ENCODE measurements around the gene TBL1XR1.
A peak's percentile ranks its signal among the peaks of the same experiment; 100 is the strongest.

Gene TBL1XR1

DNA sequence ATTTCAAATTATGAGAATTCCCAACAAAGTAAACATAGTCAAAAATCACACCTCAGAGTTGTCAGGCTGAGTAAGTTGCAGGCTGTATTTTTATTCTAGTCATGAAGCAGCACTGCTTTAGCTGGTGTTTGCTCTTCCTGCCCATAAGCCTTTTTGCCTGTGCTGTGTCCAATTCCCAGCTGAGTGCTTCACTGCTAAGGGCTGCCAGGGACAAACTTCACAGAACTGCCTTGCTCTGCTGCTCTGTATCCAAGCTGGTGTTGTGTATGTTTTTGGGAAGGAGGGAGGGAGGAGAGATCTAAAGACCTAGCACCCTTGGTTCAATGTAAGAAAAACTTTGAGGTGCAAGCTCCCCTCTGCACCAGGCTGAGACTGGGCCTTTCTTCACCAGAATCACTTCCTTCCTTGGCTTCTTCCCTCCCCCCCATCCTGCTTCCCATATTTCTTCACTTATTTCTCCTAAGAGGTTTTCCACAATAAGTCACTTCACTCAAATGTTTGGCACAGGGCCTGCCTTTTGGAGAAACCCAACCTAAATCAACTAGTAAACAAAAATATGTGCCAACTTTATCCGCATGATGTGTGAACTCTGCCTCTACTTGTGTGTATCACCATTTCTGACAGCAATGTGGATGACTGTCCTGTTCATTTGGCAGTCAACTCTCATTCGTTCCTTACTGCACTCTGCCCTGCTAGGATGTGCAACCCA lies 156.1 kb downstream of the TBL1XR1 start:
- H3K79me1 ChIP-seq (replicated peaks; ENCODE audit: low read length, poor library complexity, severe bottlenecking): peaks cover 18% of the 10 kb centered on the region
- no peaks in the 10 kb centered on the region for H3K9me3 ChIP-seq (ENCODE audit: control insufficient read depth, low read length)
- 93% methylated on average over 2 of the region's 2 CpGs for WGBS
- H3K4me3 ChIP-seq (ENCODE audit: insufficient read depth in 1 of 2, low read depth in 1 of 2, low read length in 2 of 2): peak overlapping the region in 1 of 2 experiments; percentile 22
- H3K36me3 ChIP-seq (ENCODE audit: control insufficient read depth in 1 of 2, insufficient read depth in 2 of 2, low read depth in 1 of 2, low read length in 2 of 2): peaks cover 8 to 72% of the 10 kb centered on the region in 2 experiments
- no peak overlapping the region for H2BK120ac ChIP-seq (ENCODE audit: low read depth, low read length)
- no peak overlapping the region for H3K14ac ChIP-seq (ENCODE audit: low read length in 2 of 2)
- DNase-seq: peak; percentile 57
- no peak overlapping the region for H4K91ac ChIP-seq (ENCODE audit: low read length)
- H3K27me3 ChIP-seq (ENCODE audit: control insufficient read depth in 1 of 2, insufficient read depth in 1 of 2, low read length in 2 of 2): no peaks in the 10 kb centered on the region
- H3K4me1 ChIP-seq (ENCODE audit: control insufficient read depth, insufficient read depth, low read depth, low read length): peaks cover 3% of the 10 kb centered on the region
- H2BK5ac ChIP-seq (ENCODE audit: low read depth, low read length, poor library complexity, severe bottlenecking): no peak overlapping the region
- H3K9ac ChIP-seq (ENCODE audit: low read length): peak overlapping the region; percentile 70
- no peak overlapping the region for H2BK12ac ChIP-seq (ENCODE audit: low read length in 2 of 2)
- H3K4ac ChIP-seq (ENCODE audit: low read depth in 1 of 2, low read length in 2 of 2): no peak overlapping the region
- no peak overlapping the region for H2AFZ ChIP-seq (ENCODE audit: low read depth, low read length)
- no peak overlapping the region for H3K23ac ChIP-seq (ENCODE audit: low read length in 2 of 2)
- H2BK15ac ChIP-seq (ENCODE audit: low read depth, poor library complexity, severe bottlenecking): no peak overlapping the region
- H3K4me2 ChIP-seq (ENCODE audit: low read length, poor library complexity, severe bottlenecking): no peak overlapping the region
- peak overlapping the region in 1 of 2 experiments; percentile 14 for H3K18ac ChIP-seq (ENCODE audit: low read depth in 1 of 2, low read length in 2 of 2)
- H4K8ac ChIP-seq (ENCODE audit: low read length): no peak overlapping the region
- H3K27ac ChIP-seq (ENCODE audit: low read length, poor library complexity, severe bottlenecking): no peak overlapping the region
- no peak overlapping the region for H2AK5ac ChIP-seq (ENCODE audit: low read length, severe bottlenecking)

GRCh38 chr3:177039490-177040274 lies 157.6 kb downstream of the TBL1XR1 start:
- H3K14ac ChIP-seq (ENCODE audit: low read length in 2 of 2): no peak overlapping the region
- no peak overlapping the region for H2BK12ac ChIP-seq (ENCODE audit: low read length in 2 of 2)
- H3K27ac ChIP-seq (ENCODE audit: low read length, poor library complexity, severe bottlenecking): no peak overlapping the region
- H3K9me3 ChIP-seq (ENCODE audit: control insufficient read depth, low read length): no peaks in the 10 kb centered on the region
- H3K9ac ChIP-seq (ENCODE audit: low read length): no peak overlapping the region
- H3K4ac ChIP-seq (ENCODE audit: low read depth in 1 of 2, low read length in 2 of 2): no peak overlapping the region
- H4K8ac ChIP-seq (ENCODE audit: low read length): no peak overlapping the region
- no peak overlapping the region for H3K18ac ChIP-seq (ENCODE audit: low read depth in 1 of 2, low read length in 2 of 2)
- no peak for DNase-seq
- 99% methylated on average over 2 of the region's 4 CpGs for WGBS
- no peak overlapping the region for H3K4me3 ChIP-seq (ENCODE audit: insufficient read depth in 1 of 2, low read depth in 1 of 2, low read length in 2 of 2)
- H4K91ac ChIP-seq (ENCODE audit: low read length): no peak overlapping the region
- no peak overlapping the region for H2BK120ac ChIP-seq (ENCODE audit: low read depth, low read length)
- no peak overlapping the region for H3K23ac ChIP-seq (ENCODE audit: low read length in 2 of 2)
- no peak overlapping the region for H2AFZ ChIP-seq (ENCODE audit: low read depth, low read length)
- H3K27me3 ChIP-seq (ENCODE audit: control insufficient read depth in 1 of 2, insufficient read depth in 1 of 2, low read length in 2 of 2): no peaks in the 10 kb centered on the region
- no peak overlapping the region for H2BK5ac ChIP-seq (ENCODE audit: low read depth, low read length, poor library complexity, severe bottlenecking)
- H2BK15ac ChIP-seq (ENCODE audit: low read depth, poor library complexity, severe bottlenecking): no peak overlapping the region
- peaks cover 3% of the 10 kb centered on the region for H3K4me1 ChIP-seq (ENCODE audit: control insufficient read depth, insufficient read depth, low read depth, low read length)
- no peak overlapping the region for H2AK5ac ChIP-seq (ENCODE audit: low read length, severe bottlenecking)
- H3K79me1 ChIP-seq (replicated peaks; ENCODE audit: low read length, poor library complexity, severe bottlenecking): peaks cover 21% of the 10 kb centered on the region
- peaks cover 14 to 69% of the 10 kb centered on the region in 2 experiments for H3K36me3 ChIP-seq (ENCODE audit: control insufficient read depth in 1 of 2, insufficient read depth in 2 of 2, low read depth in 1 of 2, low read length in 2 of 2)
- no peak overlapping the region for H3K4me2 ChIP-seq (ENCODE audit: low read length, poor library complexity, severe bottlenecking)

GRCh38 chr3:177037241-177037640 lies 160.0 kb downstream of the TBL1XR1 start:
- H2BK15ac ChIP-seq (ENCODE audit: low read depth, poor library complexity, severe bottlenecking): no peak overlapping the region
- no peak overlapping the region for H3K18ac ChIP-seq (ENCODE audit: low read depth in 1 of 2, low read length in 2 of 2)
- H3K27ac ChIP-seq (ENCODE audit: low read length, poor library complexity, severe bottlenecking): no peak overlapping the region
- 91% methylated on average over 4 of the region's 4 CpGs for WGBS
- no peak overlapping the region for H3K14ac ChIP-seq (ENCODE audit: low read length in 2 of 2)
- no peak overlapping the region for H2AFZ ChIP-seq (ENCODE audit: low read depth, low read length)
- H2BK12ac ChIP-seq (ENCODE audit: low read length in 2 of 2): no peak overlapping the region
- no peak overlapping the region for H3K23ac ChIP-seq (ENCODE audit: low read length in 2 of 2)
- H3K4me1 ChIP-seq (ENCODE audit: control insufficient read depth, insufficient read depth, low read depth, low read length): peaks cover 3% of the 10 kb centered on the region
- H3K9ac ChIP-seq (ENCODE audit: low read length): no peak overlapping the region
- H3K36me3 ChIP-seq (ENCODE audit: control insufficient read depth in 1 of 2, insufficient read depth in 2 of 2, low read depth in 1 of 2, low read length in 2 of 2): peaks cover 14 to 71% of the 10 kb centered on the region in 2 experiments
- DNase-seq: peak; percentile 13
- H3K4me2 ChIP-seq (ENCODE audit: low read length, poor library complexity, severe bottlenecking): no peak overlapping the region
- no peak overlapping the region for H3K4ac ChIP-seq (ENCODE audit: low read depth in 1 of 2, low read length in 2 of 2)
- H3K27me3 ChIP-seq (ENCODE audit: control insufficient read depth in 1 of 2, insufficient read depth in 1 of 2, low read length in 2 of 2): no peaks in the 10 kb centered on the region
- H4K91ac ChIP-seq (ENCODE audit: low read length): no peak overlapping the region
- peak overlapping the region; percentile 32 for H4K8ac ChIP-seq (ENCODE audit: low read length)
- no peak overlapping the region for H2BK120ac ChIP-seq (ENCODE audit: low read depth, low read length)
- peaks cover 21% of the 10 kb centered on the region for H3K79me1 ChIP-seq (replicated peaks; ENCODE audit: low read length, poor library complexity, severe bottlenecking)
- no peak overlapping the region for H2BK5ac ChIP-seq (ENCODE audit: low read depth, low read length, poor library complexity, severe bottlenecking)
- H3K4me3 ChIP-seq (ENCODE audit: insufficient read depth in 1 of 2, low read depth in 1 of 2, low read length in 2 of 2): no peak overlapping the region
- H2AK5ac ChIP-seq (ENCODE audit: low read length, severe bottlenecking): no peak overlapping the region
- H3K9me3 ChIP-seq (ENCODE audit: control insufficient read depth, low read length): no peaks in the 10 kb centered on the region

DNA sequence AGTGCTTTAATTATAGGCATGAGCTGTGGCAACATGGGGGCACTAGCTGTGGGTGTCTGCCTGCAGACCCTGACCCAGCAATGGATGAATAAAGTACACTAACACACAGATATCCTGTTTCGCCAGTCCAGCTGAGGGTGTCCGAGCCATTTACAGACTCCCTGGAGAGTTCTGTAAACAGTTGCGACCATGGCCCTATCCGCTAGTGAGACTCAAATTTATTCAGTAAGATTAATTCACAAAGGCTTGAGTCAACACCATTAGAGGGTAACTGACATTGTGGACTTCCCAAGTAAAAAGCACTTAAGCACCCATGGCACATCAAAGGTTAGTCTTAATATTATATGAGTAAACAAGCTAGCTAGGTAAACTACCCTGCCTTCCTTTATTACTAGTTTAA lies 161.6 kb downstream of the TBL1XR1 start:
- peaks cover 12 to 78% of the 10 kb centered on the region in 2 experiments for H3K36me3 ChIP-seq (ENCODE audit: control insufficient read depth in 1 of 2, insufficient read depth in 2 of 2, low read depth in 1 of 2, low read length in 2 of 2)
- 100% methylated on average over 4 of the region's 4 CpGs for WGBS
- DNase-seq: no peak

More for the DNA sequence above, 161.6 kb downstream of the TBL1XR1 start:
- peaks cover 3% of the 10 kb centered on the region for H3K4me1 ChIP-seq (ENCODE audit: control insufficient read depth, insufficient read depth, low read depth, low read length)
- H3K4ac ChIP-seq (ENCODE audit: low read depth in 1 of 2, low read length in 2 of 2): no peak overlapping the region
- no peak overlapping the region for H3K23ac ChIP-seq (ENCODE audit: low read length in 2 of 2)
- H2AK5ac ChIP-seq (ENCODE audit: low read length, severe bottlenecking): no peak overlapping the region
- H3K14ac ChIP-seq (ENCODE audit: low read length in 2 of 2): no peak overlapping the region
- no peak overlapping the region for H3K4me2 ChIP-seq (ENCODE audit: low read length, poor library complexity, severe bottlenecking)
- no peak overlapping the region for H2BK120ac ChIP-seq (ENCODE audit: low read depth, low read length)
- no peak overlapping the region for H2BK12ac ChIP-seq (ENCODE audit: low read length in 2 of 2)
- H4K91ac ChIP-seq (ENCODE audit: low read length): no peak overlapping the region
- no peak overlapping the region for H3K9ac ChIP-seq (ENCODE audit: low read length)
- H2AFZ ChIP-seq (ENCODE audit: low read depth, low read length): no peak overlapping the region
- H3K9me3 ChIP-seq (ENCODE audit: control insufficient read depth, low read length): no peaks in the 10 kb centered on the region
- H4K8ac ChIP-seq (ENCODE audit: low read length): no peak overlapping the region
- peaks cover 16% of the 10 kb centered on the region for H3K79me1 ChIP-seq (replicated peaks; ENCODE audit: low read length, poor library complexity, severe bottlenecking)
- H3K4me3 ChIP-seq (ENCODE audit: insufficient read depth in 1 of 2, low read depth in 1 of 2, low read length in 2 of 2): no peak overlapping the region
- no peak overlapping the region for H3K27ac ChIP-seq (ENCODE audit: low read length, poor library complexity, severe bottlenecking)
- no peak overlapping the region for H2BK15ac ChIP-seq (ENCODE audit: low read depth, poor library complexity, severe bottlenecking)
- H2BK5ac ChIP-seq (ENCODE audit: low read depth, low read length, poor library complexity, severe bottlenecking): no peak overlapping the region
- no peaks in the 10 kb centered on the region for H3K27me3 ChIP-seq (ENCODE audit: control insufficient read depth in 1 of 2, insufficient read depth in 1 of 2, low read length in 2 of 2)
- H3K18ac ChIP-seq (ENCODE audit: low read depth in 1 of 2, low read length in 2 of 2): no peak overlapping the region
